ENCODE measurements around the gene SPACA1. TPM values are rescaled to one million over a fixed set of nuclear protein-coding genes. Genes with fewer than 3 reads are reported as not detected.

The SPACA1 gene
- total and polyA plus RNA-seq, 2 of the 4 experiments (the other 2 are of a cell fraction), result not detected

DNA sequence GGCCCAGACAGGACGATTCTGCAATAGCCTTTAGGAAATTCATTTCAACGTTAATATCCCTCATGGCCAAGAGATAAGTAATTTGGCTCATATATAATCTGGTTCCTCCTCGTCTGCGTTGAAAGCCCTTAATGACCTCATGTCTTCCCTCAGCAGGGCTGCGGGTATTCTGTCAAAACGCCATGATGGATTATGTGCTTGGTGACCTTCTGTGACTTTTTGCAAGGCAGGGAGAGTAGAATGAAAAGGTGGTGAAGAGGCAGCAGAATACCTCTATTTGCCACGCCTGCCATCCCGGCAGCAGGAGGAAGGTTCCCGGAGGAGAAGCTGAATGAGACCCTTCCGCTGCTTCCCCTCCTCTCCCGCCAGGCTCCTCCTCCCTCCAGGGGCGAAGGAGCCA, 41.1 kb upstream of the SPACA1 start:
- H2BK15ac ChIP-seq (ENCODE audit: low read depth, low read length), result no peak overlapping the region
- no peak overlapping the region for H2AK9ac ChIP-seq (replicated peaks; ENCODE audit: low read depth, low read length, poor library complexity)
- WGBS, 2 experiments (ENCODE audit: extremely low coverage in 2 of 2, insufficient read length in 1 of 2), result no CpG with 5 or more reads among the region's 12 CpGs
- BruUV-seq (replicated peaks), result no TSS peak
- H2AFZ ChIP-seq (replicated peaks; ENCODE audit: low read length, poor library complexity), result no peak overlapping the region
- no peak overlapping the region for H3K14ac ChIP-seq (replicated peaks; ENCODE audit: low read depth, low read length)
- H3K9ac ChIP-seq (ENCODE audit: low read depth, low read length), result no peak overlapping the region
- dilution Hi-C loops (cut with HindIII; ENCODE audit: low sequenced_read_pairs, unreplicated experiment) (no loop called here), intact Hi-C loops (cut with micrococcal nuclease) (no loop called here), in situ Hi-C loops (cut with MboI; ENCODE audit: low sequenced_read_pairs) (no loop called here)
- no peaks in the 10 kb centered on the region for H4K20me1 ChIP-seq (ENCODE audit: insufficient read depth, low read length)
- no peak for DNase-seq
- H3K4me2 ChIP-seq (ENCODE audit: low read depth, low read length), result no peak overlapping the region
- TF ChIP-seq RAD21 (IDR thresholded peaks at IDR 0.05; ENCODE audit: low read length), result no peak
- TF ChIP-seq, protein P1, sequence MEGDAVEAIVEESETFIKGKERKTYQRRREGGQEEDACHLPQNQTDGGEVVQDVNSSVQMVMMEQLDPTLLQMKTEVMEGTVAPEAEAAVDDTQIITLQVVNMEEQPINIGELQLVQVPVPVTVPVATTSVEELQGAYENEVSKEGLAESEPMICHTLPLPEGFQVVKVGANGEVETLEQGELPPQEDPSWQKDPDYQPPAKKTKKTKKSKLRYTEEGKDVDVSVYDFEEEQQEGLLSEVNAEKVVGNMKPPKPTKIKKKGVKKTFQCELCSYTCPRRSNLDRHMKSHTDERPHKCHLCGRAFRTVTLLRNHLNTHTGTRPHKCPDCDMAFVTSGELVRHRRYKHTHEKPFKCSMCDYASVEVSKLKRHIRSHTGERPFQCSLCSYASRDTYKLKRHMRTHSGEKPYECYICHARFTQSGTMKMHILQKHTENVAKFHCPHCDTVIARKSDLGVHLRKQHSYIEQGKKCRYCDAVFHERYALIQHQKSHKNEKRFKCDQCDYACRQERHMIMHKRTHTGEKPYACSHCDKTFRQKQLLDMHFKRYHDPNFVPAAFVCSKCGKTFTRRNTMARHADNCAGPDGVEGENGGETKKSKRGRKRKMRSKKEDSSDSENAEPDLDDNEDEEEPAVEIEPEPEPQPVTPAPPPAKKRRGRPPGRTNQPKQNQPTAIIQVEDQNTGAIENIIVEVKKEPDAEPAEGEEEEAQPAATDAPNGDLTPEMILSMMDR (conservative IDR thresholded peaks at IDR 0.05; ENCODE audit: low read depth, low read length), result no peak
- no peak for TF ChIP-seq FOS (IDR thresholded peaks at IDR 0.05; ENCODE audit: low read depth, low read length)
- no peak for TF ChIP-seq RFX5 (IDR thresholded peaks at IDR 0.05; ENCODE audit: low read depth, low read length)
- no peak for TF ChIP-seq POLR2A (IDR thresholded peaks at IDR 0.05; ENCODE audit: low read depth, low read length)
- no peak for TF ChIP-seq CEBPB (IDR thresholded peaks at IDR 0.05; ENCODE audit: low read depth, low read length)
- TF ChIP-seq BHLHE40 (IDR thresholded peaks at IDR 0.05; ENCODE audit: low read depth, low read length), result no peak
- no peak for TF ChIP-seq SMC3 (IDR thresholded peaks at IDR 0.05; ENCODE audit: low read depth, low read length)
- TF ChIP-seq NFE2L2 (IDR thresholded peaks at IDR 0.05; ENCODE audit: low read depth, low read length), result no peak
- TF ChIP-seq MAZ (IDR thresholded peaks at IDR 0.05; ENCODE audit: borderline replicate concordance, low read depth, low read length), result no peak
- no peak for TF ChIP-seq MXI1 (IDR thresholded peaks at IDR 0.05; ENCODE audit: borderline replicate concordance, low read depth, low read length)
- TF ChIP-seq, protein P2, sequence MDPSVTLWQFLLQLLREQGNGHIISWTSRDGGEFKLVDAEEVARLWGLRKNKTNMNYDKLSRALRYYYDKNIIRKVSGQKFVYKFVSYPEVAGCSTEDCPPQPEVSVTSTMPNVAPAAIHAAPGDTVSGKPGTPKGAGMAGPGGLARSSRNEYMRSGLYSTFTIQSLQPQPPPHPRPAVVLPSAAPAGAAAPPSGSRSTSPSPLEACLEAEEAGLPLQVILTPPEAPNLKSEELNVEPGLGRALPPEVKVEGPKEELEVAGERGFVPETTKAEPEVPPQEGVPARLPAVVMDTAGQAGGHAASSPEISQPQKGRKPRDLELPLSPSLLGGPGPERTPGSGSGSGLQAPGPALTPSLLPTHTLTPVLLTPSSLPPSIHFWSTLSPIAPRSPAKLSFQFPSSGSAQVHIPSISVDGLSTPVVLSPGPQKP (IDR thresholded peaks at IDR 0.05; ENCODE audit: borderline replicate concordance, low read depth, low read length), result no peak
- TF ChIP-seq MAFK (IDR thresholded peaks at IDR 0.05; ENCODE audit: low read depth, low read length), result no peak
- TF ChIP-seq, protein P3, sequence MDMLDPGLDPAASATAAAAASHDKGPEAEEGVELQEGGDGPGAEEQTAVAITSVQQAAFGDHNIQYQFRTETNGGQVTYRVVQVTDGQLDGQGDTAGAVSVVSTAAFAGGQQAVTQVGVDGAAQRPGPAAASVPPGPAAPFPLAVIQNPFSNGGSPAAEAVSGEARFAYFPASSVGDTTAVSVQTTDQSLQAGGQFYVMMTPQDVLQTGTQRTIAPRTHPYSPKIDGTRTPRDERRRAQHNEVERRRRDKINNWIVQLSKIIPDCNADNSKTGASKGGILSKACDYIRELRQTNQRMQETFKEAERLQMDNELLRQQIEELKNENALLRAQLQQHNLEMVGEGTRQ (IDR thresholded peaks at IDR 0.05; ENCODE audit: low read depth, low read length), result no peak
- TF ChIP-seq RCOR1 (IDR thresholded peaks at IDR 0.05; ENCODE audit: insufficient replicate concordance, low read length), result no peak
- ATAC-seq (ENCODE audit: low read depth), result no peak
- H3K18ac ChIP-seq (ENCODE audit: low read depth, low read length), result no peak overlapping the region
- no peak overlapping the region for H2AK5ac ChIP-seq (ENCODE audit: low read depth, low read length)
- H4K91ac ChIP-seq (ENCODE audit: insufficient read depth, low read depth, low read length), result no peak overlapping the region
- H3K56ac ChIP-seq (ENCODE audit: extremely low read depth, insufficient read depth, low read length), result no peak overlapping the region
- H3K79me1 ChIP-seq (ENCODE audit: low read depth in 1 of 2, low read length in 2 of 2), result no peaks in the 10 kb centered on the region
- H3K27me3 ChIP-seq (ENCODE audit: control insufficient read depth, insufficient read depth, low read length), result peaks cover 3% of the 10 kb centered on the region; the same call in 1 of the 2 replicates
- no peak overlapping the region for H2BK5ac ChIP-seq (ENCODE audit: low read depth, low read length, poor library complexity, severe bottlenecking)
- no peak overlapping the region for H4K5ac ChIP-seq (ENCODE audit: low read depth, low read length)
- no peaks in the 10 kb centered on the region for H3K9me3 ChIP-seq (ENCODE audit: control insufficient read depth, insufficient read depth, low read length)
- H3K9me1 ChIP-seq (ENCODE audit: insufficient read depth, low read length), result no peaks in the 10 kb centered on the region
- H2BK120ac ChIP-seq (ENCODE audit: low read depth, low read length), result no peak overlapping the region
- H3K27ac ChIP-seq (ENCODE audit: insufficient read depth, low read length), result no peak overlapping the region
- H2BK20ac ChIP-seq (ENCODE audit: low read depth, low read length), result no peak overlapping the region
- ChIA-PET CTCF (no interaction called here), POLR2A (ENCODE audit: unreplicated experiment) (no interaction called here)
- H3K36me3 ChIP-seq (ENCODE audit: control insufficient read depth, insufficient read depth, low read length), result no peaks in the 10 kb centered on the region
- H4K8ac ChIP-seq (ENCODE audit: low read depth in 2 of 2, low read length in 2 of 2), result no peak overlapping the region
- H3K4me1 ChIP-seq (ENCODE audit: control insufficient read depth, insufficient read depth, low read length), result no peaks in the 10 kb centered on the region
- H3K4me3 ChIP-seq (ENCODE audit: insufficient read depth, low read depth, low read length), result no peak overlapping the region
- no peak overlapping the region for H3K4ac ChIP-seq (ENCODE audit: low read depth, low read length)
- no peak overlapping the region for H3K23ac ChIP-seq (ENCODE audit: low read depth, low read length)
